HEK293 (cell line): Measurements from ENCODE around the gene DNAJC7.

ENCODE experiments used
- CTCF ChIA-PET: fragments of 350-600 bp; formaldehyde crosslinking; extraction: SDS; loops from one replicate; lab custom pipeline; 2021; ENCODE audit warnings: antibody characterized with exemption; lab: Yijun Ruan, JAX
- POLR2A ChIA-PET: fragments of 300-600 bp; formaldehyde crosslinking; extraction: SDS; loops from one replicate; lab custom pipeline; 2020; ENCODE audit warnings: antibody characterized with exemption, inconsistent platforms; lab: Yijun Ruan, JAX
- H3K27ac ChIP-seq: fragments of 200-500 bp; sonication (Bioruptor generic); 2 replicates; pipeline ENCODE4 v1.5.1; 2014; ENCODE audit warnings: low read depth, low read length, control low read depth, inconsistent platforms; ENCODE audit errors: extremely low read depth
- H3K36me3 ChIP-seq, 2 experiments: fragments of 200-500 bp in 1 of 2; sonication (Bioruptor generic) in 1 of 2; 1 replicate in 1 of 2; 2 replicates in 1 of 2; pipeline ENCODE4 v1.5.1; 2014 to 2017; ENCODE audit warnings: inconsistent platforms in 2 of 2, low read length in 2 of 2; ENCODE audit not compliant: control insufficient read depth in 2 of 2, insufficient read depth in 1 of 2
- H3K4me1 ChIP-seq: fragments of 200-500 bp; sonication (Bioruptor generic); 2 replicates; pipeline ENCODE4 v1.5.1; 2014; ENCODE audit warnings: mild to moderate bottlenecking, low read length, inconsistent platforms; ENCODE audit not compliant: control insufficient read depth, insufficient read depth
- H3K4me3 ChIP-seq: 2 replicates; pipeline ENCODE4 v1.5.1; 2011; ENCODE audit warnings: low read depth, mild to moderate bottlenecking, control low read depth, low read length, moderate library complexity
- H3K9me3 ChIP-seq: fragments of 200-500 bp; sonication (Bioruptor generic); 2 replicates; pipeline ENCODE4 v1.5.1; 2014; ENCODE audit warnings: low read depth, low read length, inconsistent platforms; ENCODE audit not compliant: control insufficient read depth, insufficient read depth
- ATF2 ChIP-seq: fragments of 450-650 bp; formaldehyde crosslinking; IDR thresholded peaks from 2 replicates; pipeline ENCODE4 v1.5.1; 2016; ENCODE audit warnings: missing biosample characterization, missing genetic modification characterization, low read depth
- PATZ1 ChIP-seq: fragments of 450-650 bp; formaldehyde crosslinking; IDR thresholded peaks from 2 replicates; pipeline ENCODE4 v1.5.1; 2016; ENCODE audit warnings: missing biosample characterization, missing genetic modification characterization
- YY1 ChIP-seq: fragments of 450-650 bp; formaldehyde crosslinking; IDR thresholded peaks from 2 replicates; pipeline ENCODE4 v1.5.1; 2018; ENCODE audit warnings: missing biosample characterization, missing genetic modification characterization
- ZBTB11 ChIP-seq: fragments of 450-650 bp; formaldehyde crosslinking; conservative IDR thresholded peaks from 2 replicates; pipeline ENCODE4 v1.5.1; 2016; ENCODE audit warnings: low read depth, missing biosample characterization, missing genetic modification characterization
- ZBTB49 ChIP-seq: fragments of 450-650 bp; formaldehyde crosslinking; IDR thresholded peaks from 2 replicates; pipeline ENCODE4 v1.5.1; 2016; ENCODE audit warnings: missing biosample characterization, missing genetic modification characterization, low read depth
- ZEB2 ChIP-seq: fragments of 450-650 bp; formaldehyde crosslinking; IDR thresholded peaks from 2 replicates; pipeline ENCODE4 v1.5.1; 2016; ENCODE audit warnings: missing biosample characterization, missing genetic modification characterization
- ZFP41 ChIP-seq: fragments of 450-650 bp; formaldehyde crosslinking; IDR thresholded peaks from 2 replicates; pipeline ENCODE4 v1.5.1; 2016; ENCODE audit warnings: missing biosample characterization, missing genetic modification characterization, borderline replicate concordance
- ZIC2 ChIP-seq: fragments of 450-650 bp; formaldehyde crosslinking; IDR thresholded peaks from 2 replicates; pipeline ENCODE4 v1.5.1; 2016; ENCODE audit warnings: missing biosample characterization, missing genetic modification characterization
- ZNF138 ChIP-seq: fragments of 450-650 bp; formaldehyde crosslinking; IDR thresholded peaks from 2 replicates; pipeline ENCODE4 v1.5.1; 2016; ENCODE audit warnings: missing biosample characterization, missing genetic modification characterization, borderline replicate concordance
- ZNF146 ChIP-seq: fragments of 450-650 bp; formaldehyde crosslinking; IDR thresholded peaks from 2 replicates; pipeline ENCODE4 v1.5.1; 2016; ENCODE audit warnings: missing biosample characterization, missing genetic modification characterization
- ZNF19 ChIP-seq: fragments of 450-650 bp; formaldehyde crosslinking; IDR thresholded peaks from 2 replicates; pipeline ENCODE4; 2016; ENCODE audit warnings: missing biosample characterization, missing genetic modification characterization, low read depth
- ZNF202 ChIP-seq: fragments of 450-650 bp; formaldehyde crosslinking; IDR thresholded peaks from 2 replicates; pipeline ENCODE4 v1.5.1; 2016; ENCODE audit warnings: missing biosample characterization, missing genetic modification characterization, borderline replicate concordance
- ZNF26 ChIP-seq: fragments of 450-650 bp; formaldehyde crosslinking; IDR thresholded peaks from 2 replicates; pipeline ENCODE4 v1.5.1; 2016; ENCODE audit warnings: missing biosample characterization, missing genetic modification characterization
- ZNF354C ChIP-seq: fragments of 450-650 bp; formaldehyde crosslinking; IDR thresholded peaks from 2 replicates; pipeline ENCODE4 v1.5.1; 2016; ENCODE audit warnings: missing biosample characterization, missing genetic modification characterization, low read depth, borderline replicate concordance
- ZNF585B ChIP-seq: fragments of 450-650 bp; formaldehyde crosslinking; IDR thresholded peaks from 2 replicates; pipeline ENCODE4 v1.5.1; 2016; ENCODE audit warnings: missing biosample characterization, missing genetic modification characterization
- ZNF629 ChIP-seq: fragments of 450-650 bp; formaldehyde crosslinking; IDR thresholded peaks from 2 replicates; pipeline ENCODE4 v1.5.1; 2017; ENCODE audit warnings: missing biosample characterization, missing genetic modification characterization

DNAJC7 gene

GRCh38 chr17:41957031-41957868, 60.0 kb downstream of the DNAJC7 start:
- TF ChIP-seq ZIC2 (tag by site-specific recombination) = peak; percentile 16; the same call in 1 of the 2 replicates
- TF ChIP-seq ZNF629 (tag by site-specific recombination) = 0 out of 2 replicates have a peak, but pooled peaks have one; percentile 8
- TF ChIP-seq ZNF354C (tag by site-specific recombination) = no peak
- TF ChIP-seq, all 188 proteins: peak for 2

GRCh38 chr17:41956522-41956921, 60.7 kb downstream of the DNAJC7 start:
- H3K9me3 ChIP-seq = no peaks in the 10 kb centered on the region
- ChIA-PET POLR2A (interaction anchor here (1.2 kb wide), 1 partner anchor 9 kb away, joined by 4 read pairs; no protein-coding TSS in a partner anchor), CTCF (interaction anchor here (0.6 to 12.1 kb wide), 5 partner anchors 24 to 219 kb away, joined by 3 to 142 read pairs (median 5); partner anchors contain the start of genes DNAJC7, NKIRAS2 and ODAD4)
- peaks cover 4% of the 10 kb centered on the region; the same call in 1 of the 2 replicates for H3K4me1 ChIP-seq
- no peak overlapping the region for H3K4me3 ChIP-seq
- H3K27ac ChIP-seq = no peak overlapping the region
- H3K36me3 ChIP-seq = peaks cover 0 to 5% of the 10 kb centered on the region in 2 experiments; a peak in 2 of 3 replicates
- TF ChIP-seq ZNF19 (tag by site-specific recombination) (no peak), ZNF585B (no peak), ZBTB49 (tag by site-specific recombination) (no peak), PATZ1 (tag by site-specific recombination) (no peak), ZNF202 (tag by site-specific recombination) (no peak), YY1 (tag by site-specific recombination) (no peak), ZNF138 (tag by site-specific recombination) (no peak), ZFP41 (tag by site-specific recombination) (no peak), ZBTB11 (no peak), ZEB2 (tag by site-specific recombination) (0 out of 2 replicates have a peak, but pooled peaks have one; percentile 48), ZNF146 (tag by site-specific recombination) (no peak), ZNF26 (tag by site-specific recombination) (no peak), ATF2 (no peak), ZIC2 (tag by site-specific recombination) (no peak)

More at GRCh38 chr17:41957031-41957868, 60.0 kb downstream of the DNAJC7 start:
- POLR2A ChIA-PET = interaction anchor here (0.7 to 3.5 kb wide), 3 partner anchors 9 to 39 kb away, joined by 3 to 25 read pairs (median 4); partner anchors contain the start of gene ACLY
- H3K9me3 ChIP-seq = no peaks in the 10 kb centered on the region
- CTCF ChIA-PET = interaction anchor here (0.6 to 12.1 kb wide), 11 partner anchors 23 to 220 kb away, joined by 3 to 142 read pairs (median 3); partner anchors contain the start of genes DNAJC7, NKIRAS2, ODAD4 and P3H4
- H3K27ac ChIP-seq = no peak overlapping the region
- H3K4me1 ChIP-seq = peaks cover 4% of the 10 kb centered on the region; the same call in 1 of the 2 replicates
- no peak overlapping the region for H3K4me3 ChIP-seq
- peaks cover 0 to 5% of the 10 kb centered on the region in 2 experiments; a peak in 2 of 3 replicates for H3K36me3 ChIP-seq
